ENCODE measurements around the gene C2CD4B. TPM values are rescaled to one million over a fixed set of nuclear protein-coding genes. Genes with fewer than 3 reads are reported as not detected.

C2CD4B gene
- total RNA-seq, 1 experiment from 2014 or later, result 0.26 TPM

- in situ Hi-C loops (cut with HindIII; ENCODE audit: low pct_unique_long_range_greater_than_20kb, low sequenced_read_pairs), result no loop called here
Observed at GRCh38 chr15:62183130-62183529, 18.0 kb upstream of the C2CD4B start.

GRCh38 chr15:62173215-62173614, 8.1 kb upstream of the C2CD4B start:
- BruUV-seq (replicated peaks), result no TSS peak
- DNase-seq (ENCODE audit: low read depth, low spot score) (no peak), ATAC-seq (no peak)
- H3K27me3 ChIP-seq (ENCODE audit: control insufficient read depth, insufficient read depth, low read length), result peaks cover 13% of the 10 kb centered on the region
- no peak overlapping the region for H3K27ac ChIP-seq (ENCODE audit: low read length)
- no peaks in the 10 kb centered on the region for H3K4me1 ChIP-seq (ENCODE audit: control insufficient read depth, insufficient read depth, low read length)
- H3K9me3 ChIP-seq (ENCODE audit: control insufficient read depth, insufficient read depth, low read depth, low read length), result no peaks in the 10 kb centered on the region
- H3K36me3 ChIP-seq (ENCODE audit: control insufficient read depth, insufficient read depth, low read length), result no peaks in the 10 kb centered on the region
- in situ Hi-C loops (cut with HindIII; ENCODE audit: low pct_unique_long_range_greater_than_20kb, low sequenced_read_pairs), result no loop called here
- no peak overlapping the region for H3K4me3 ChIP-seq (ENCODE audit: low read depth in 2 of 2, low read length in 2 of 2)
- intact Hi-C loops (cut with micrococcal nuclease; ENCODE audit: unreplicated experiment), result no loop called here
- CTCF ChIA-PET, result no interaction called here
- POLR2A ChIA-PET, result no interaction called here
- TF ChIP-seq CTCF (IDR thresholded peaks at IDR 0.05), result no peak
- no peak for TF ChIP-seq POLR2AphosphoS5 (IDR thresholded peaks at IDR 0.05; ENCODE audit: low read depth, low read length)
- no peak for TF ChIP-seq TCF7L2 (IDR thresholded peaks at IDR 0.05; ENCODE audit: low read depth, low read length)
- no peak for TF ChIP-seq SIN3A (IDR thresholded peaks at IDR 0.05; ENCODE audit: borderline replicate concordance, insufficient read depth, low read depth, low read length)
- TF ChIP-seq, protein P1, sequence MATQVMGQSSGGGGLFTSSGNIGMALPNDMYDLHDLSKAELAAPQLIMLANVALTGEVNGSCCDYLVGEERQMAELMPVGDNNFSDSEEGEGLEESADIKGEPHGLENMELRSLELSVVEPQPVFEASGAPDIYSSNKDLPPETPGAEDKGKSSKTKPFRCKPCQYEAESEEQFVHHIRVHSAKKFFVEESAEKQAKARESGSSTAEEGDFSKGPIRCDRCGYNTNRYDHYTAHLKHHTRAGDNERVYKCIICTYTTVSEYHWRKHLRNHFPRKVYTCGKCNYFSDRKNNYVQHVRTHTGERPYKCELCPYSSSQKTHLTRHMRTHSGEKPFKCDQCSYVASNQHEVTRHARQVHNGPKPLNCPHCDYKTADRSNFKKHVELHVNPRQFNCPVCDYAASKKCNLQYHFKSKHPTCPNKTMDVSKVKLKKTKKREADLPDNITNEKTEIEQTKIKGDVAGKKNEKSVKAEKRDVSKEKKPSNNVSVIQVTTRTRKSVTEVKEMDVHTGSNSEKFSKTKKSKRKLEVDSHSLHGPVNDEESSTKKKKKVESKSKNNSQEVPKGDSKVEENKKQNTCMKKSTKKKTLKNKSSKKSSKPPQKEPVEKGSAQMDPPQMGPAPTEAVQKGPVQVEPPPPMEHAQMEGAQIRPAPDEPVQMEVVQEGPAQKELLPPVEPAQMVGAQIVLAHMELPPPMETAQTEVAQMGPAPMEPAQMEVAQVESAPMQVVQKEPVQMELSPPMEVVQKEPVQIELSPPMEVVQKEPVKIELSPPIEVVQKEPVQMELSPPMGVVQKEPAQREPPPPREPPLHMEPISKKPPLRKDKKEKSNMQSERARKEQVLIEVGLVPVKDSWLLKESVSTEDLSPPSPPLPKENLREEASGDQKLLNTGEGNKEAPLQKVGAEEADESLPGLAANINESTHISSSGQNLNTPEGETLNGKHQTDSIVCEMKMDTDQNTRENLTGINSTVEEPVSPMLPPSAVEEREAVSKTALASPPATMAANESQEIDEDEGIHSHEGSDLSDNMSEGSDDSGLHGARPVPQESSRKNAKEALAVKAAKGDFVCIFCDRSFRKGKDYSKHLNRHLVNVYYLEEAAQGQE (IDR thresholded peaks at IDR 0.05; ENCODE audit: insufficient read depth in 1 of 2, low read depth in 2 of 2, low read length in 1 of 2), result no peak

More at GRCh38 chr15:62183130-62183529, 18.0 kb upstream of the C2CD4B start:
- ChIA-PET CTCF (no interaction called here), POLR2A (no interaction called here)
- no peak for DNase-seq (ENCODE audit: low read depth, low spot score)
- no TSS peak for BruUV-seq (replicated peaks)
- H3K9me3 ChIP-seq (ENCODE audit: control insufficient read depth, insufficient read depth, low read depth, low read length), result no peaks in the 10 kb centered on the region
- ATAC-seq, result no peak
- intact Hi-C loops (cut with micrococcal nuclease; ENCODE audit: unreplicated experiment), result no loop called here
- TF ChIP-seq TCF7L2 (IDR thresholded peaks at IDR 0.05; ENCODE audit: low read depth, low read length) (no peak), CTCF (IDR thresholded peaks at IDR 0.05) (no peak), POLR2AphosphoS5 (IDR thresholded peaks at IDR 0.05; ENCODE audit: low read depth, low read length) (no peak), SIN3A (IDR thresholded peaks at IDR 0.05; ENCODE audit: borderline replicate concordance, insufficient read depth, low read depth, low read length) (no peak)
- TF ChIP-seq, protein P1 (IDR thresholded peaks at IDR 0.05; ENCODE audit: insufficient read depth in 1 of 2, low read depth in 2 of 2, low read length in 1 of 2), result no peak
- H3K4me1 ChIP-seq (ENCODE audit: control insufficient read depth, insufficient read depth, low read length), result no peaks in the 10 kb centered on the region
- H3K27me3 ChIP-seq (ENCODE audit: control insufficient read depth, insufficient read depth, low read length), result 0 out of 2 replicates have a peak, but pooled peaks cover 2% of the 10 kb centered on the region
- H3K4me3 ChIP-seq (ENCODE audit: low read depth in 2 of 2, low read length in 2 of 2), result no peak overlapping the region
- no peak overlapping the region for H3K27ac ChIP-seq (ENCODE audit: low read length)
- H3K36me3 ChIP-seq (ENCODE audit: control insufficient read depth, insufficient read depth, low read length), result no peaks in the 10 kb centered on the region
